ENCODE data around the gene ACACB.

Gene ACACB

GRCh38 chr12:109179927-109180326 is 63.5 kb downstream of the ACACB start:
- DNase-seq: no peak

- no peak for DNase-seq
Observed at GRCh38 chr12:109182041-109182839, 65.9 kb downstream of the ACACB start.

DNA sequence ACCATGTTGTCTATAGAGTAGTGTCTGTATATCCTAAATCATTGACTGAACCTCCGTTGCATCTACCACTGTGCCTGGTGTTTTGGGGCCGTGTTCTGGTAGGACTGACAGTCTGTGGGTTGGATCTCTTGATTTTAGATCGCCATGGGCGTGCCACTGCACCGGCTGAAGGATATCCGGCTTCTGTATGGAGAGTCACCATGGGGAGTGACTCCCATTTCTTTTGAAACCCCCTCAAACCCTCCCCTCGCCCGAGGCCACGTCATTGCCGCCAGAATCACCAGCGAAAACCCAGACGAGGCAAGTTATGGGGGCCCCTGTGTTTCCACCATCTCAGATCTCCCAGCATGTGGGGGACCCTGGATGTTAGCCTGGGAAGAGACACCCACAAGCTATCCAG is 69.1 kb downstream of the ACACB start:
- DNase-seq: no peak

- no peak for DNase-seq
Observed at GRCh38 chr12:109186993-109187653, 70.7 kb downstream of the ACACB start.

GRCh38 chr12:109188108-109188712 is 71.8 kb downstream of the ACACB start:
- no peak for DNase-seq

DNA sequence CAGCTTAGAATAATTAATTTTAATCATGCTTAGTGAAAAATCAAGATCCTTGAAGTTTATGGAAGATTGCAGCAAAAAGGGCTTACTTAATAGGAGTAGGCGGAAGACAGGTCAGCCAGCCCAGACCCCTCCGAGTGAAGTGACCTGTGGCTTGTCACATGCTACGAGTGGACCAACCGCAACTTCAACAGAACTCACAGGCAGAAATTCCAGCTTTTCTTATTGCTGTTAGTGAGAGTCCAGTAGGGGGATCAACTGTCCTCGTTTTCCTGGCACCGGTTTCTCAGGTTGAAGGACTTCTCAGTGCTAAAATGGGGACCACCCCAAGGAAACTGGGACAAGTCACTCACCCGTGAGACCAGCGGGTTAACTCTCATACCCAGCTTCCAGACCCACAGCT is 72.9 kb downstream of the ACACB start:
- no peak for DNase-seq

GRCh38 chr12:109191621-109192250 is 75.3 kb downstream of the ACACB start:
- no peak for DNase-seq

DNA sequence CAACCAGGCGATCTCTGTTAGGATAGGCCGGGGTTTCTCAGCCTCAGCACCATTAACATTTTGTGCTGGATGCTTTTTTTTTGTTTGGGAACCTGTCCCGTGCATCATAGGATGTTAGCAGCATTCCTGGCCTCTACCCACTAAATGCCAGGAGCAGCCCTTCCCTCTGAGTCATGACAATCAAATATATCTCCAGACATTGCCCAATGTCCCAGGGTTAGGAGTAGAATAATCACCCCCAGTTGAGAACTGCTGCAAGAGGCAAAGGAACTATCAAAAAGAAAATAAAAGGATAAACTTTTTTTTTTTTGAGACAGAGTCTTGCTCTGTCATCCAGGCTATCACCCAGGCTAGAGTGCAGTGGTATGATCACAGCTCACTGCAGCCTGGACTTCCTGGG is 76.0 kb downstream of the ACACB start:
- DNase-seq: no peak

DNA sequence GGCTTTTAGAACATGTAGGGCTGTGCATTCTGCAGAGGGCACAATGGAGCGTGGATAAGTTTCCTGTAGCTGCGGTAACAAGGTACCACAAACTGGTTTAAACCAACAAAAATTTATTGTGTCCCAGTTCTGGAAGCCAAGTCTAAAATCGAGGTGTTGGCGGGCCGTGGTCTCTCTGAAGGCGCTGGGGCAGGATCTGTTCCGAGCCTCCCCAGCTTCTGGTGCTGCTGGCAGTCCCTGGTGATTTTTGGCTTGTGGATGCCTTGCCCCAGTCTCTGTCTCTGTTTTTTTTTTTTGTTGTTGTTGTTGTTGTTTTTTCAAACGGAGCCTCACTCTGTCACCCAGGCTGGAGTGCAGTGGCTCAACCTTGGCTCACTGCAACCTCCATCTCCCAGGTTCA is 77.5 kb downstream of the ACACB start:
- DNase-seq: no peak

DNA sequence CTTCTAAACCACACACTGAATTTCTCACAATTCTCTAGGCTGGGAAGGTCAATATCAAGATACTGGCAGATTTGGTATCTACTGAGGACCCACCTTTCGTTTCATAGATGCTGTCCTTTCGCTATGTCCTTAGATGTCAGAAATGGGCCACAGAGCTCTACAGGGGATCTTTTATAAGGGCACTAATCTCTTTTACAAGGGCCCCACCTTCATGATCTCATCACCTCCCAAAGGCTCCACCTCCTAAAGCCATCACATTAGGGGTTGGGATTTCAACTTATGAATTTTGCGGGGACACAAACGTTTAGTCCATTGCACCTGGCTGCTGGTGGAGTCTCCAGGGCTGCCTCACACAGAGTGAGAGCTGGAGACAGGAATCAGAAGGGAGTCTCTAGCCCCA is 79.9 kb downstream of the ACACB start:
- no peak for DNase-seq

DNA sequence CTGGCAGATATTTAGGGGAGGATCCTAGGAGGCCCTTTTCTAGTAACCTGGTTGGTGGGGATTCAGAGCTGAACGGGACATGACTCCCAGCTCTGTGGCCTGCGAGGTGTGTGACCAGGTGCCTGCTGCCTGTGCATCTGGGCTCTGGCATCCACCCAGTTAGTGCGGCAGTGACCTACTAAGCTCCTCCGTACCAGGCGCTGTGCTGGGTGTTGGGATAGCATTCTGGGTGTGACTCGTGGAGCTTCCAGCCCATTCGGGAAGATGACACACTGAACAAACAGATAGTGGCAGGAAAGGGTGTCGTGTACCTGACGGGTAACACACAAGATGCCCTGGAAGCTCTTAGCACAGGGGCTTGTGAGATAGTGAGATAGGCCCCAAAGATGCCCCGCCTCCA is 80.9 kb downstream of the ACACB start:
- DNase-seq: no peak

DNA sequence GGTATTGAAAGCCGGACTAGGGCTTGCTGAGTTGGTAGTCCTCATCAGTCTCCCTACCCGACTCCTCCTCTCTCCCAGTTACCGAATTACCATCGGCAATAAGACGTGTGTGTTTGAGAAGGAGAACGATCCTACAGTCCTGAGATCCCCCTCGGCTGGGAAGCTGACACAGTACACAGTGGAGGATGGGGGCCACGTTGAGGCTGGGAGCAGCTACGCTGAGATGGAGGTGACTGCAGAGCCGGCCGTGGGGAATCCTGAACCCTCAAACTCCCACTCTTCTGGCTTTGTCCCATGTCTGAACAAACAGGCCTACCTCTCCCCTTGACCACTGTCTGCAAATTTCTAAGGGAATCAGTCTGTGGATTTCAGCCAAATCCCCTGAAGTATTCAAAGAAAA is 82.9 kb downstream of the ACACB start:
- no peak for DNase-seq

GRCh38 chr12:109200825-109201495 is 84.6 kb downstream of the ACACB start:
- DNase-seq: no peak

- DNase-seq: no peak
Observed at GRCh38 chr12:109201496-109201885, 85.1 kb downstream of the ACACB start.

DNA sequence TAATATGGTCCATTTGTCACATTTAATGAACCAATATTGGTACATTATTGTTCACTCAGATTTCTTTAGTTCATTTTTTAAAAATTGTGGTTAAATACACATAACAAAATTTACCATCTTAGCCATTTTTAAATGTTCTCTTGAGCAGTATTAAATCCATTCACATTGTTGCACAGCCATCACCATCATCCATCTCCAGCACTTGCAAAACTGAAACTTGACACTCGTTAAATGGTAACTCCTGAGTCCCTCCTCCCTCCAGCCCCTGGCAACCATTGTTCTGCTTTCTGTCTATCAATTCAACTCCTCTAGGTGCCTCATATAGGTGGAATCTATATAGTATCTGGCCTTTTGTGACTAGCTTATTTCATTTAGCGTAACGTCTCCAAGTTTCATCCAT is 86.4 kb downstream of the ACACB start:
- no peak for DNase-seq

DNA sequence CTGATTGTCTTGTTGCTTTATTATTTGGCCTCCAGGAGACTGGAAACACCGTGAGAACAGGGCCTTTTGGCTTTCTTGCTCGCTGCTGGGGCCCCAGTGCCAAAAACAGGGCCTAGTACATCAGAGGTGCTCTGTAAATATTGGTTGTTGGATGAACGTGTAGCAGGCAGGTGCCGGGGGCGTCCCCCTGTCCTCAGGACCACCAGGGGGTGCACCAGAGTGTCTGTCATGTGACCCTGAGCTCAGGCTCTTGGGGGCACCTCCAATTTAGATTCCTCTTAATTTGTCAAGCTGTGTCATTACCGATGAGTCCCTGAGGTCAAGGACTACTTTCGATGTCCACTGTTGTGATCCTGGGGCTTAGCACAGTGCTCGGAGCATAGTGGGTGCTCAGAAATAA is 87.1 kb downstream of the ACACB start:
- no peak for DNase-seq

GRCh38 chr12:109209082-109209481 is 92.7 kb downstream of the ACACB start:
- no peak for DNase-seq

DNA sequence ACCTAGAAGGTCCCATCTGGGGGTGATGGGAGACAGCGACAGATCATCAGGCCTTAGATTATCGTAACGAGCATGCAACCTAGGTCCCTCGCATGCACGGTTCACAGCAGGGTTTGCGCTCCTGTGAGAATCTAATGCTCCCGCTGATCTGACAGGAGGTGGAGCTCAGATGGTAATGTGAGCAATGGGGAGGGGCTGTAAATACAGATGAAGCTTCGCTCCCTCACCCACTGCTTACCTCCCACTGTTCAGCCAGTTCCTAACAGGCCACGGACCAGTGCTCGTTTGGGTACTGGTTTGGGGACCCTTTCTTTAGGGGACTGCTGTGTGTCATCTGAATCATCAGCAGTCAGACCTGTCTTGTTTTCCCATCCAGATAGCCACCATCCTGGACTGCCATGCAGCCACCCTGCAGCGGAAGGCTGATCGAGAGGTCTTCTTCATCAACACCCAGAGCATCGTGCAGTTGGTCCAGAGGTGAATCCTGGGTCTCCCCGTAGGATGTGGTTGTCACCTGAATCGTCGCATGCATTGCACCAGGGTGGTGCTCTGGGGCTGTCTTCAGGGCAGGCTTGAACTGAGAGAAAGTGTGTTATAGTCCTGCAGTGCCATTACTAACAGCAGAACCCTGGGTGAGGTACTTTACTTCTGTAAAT is 96.2 kb downstream of the ACACB start:
- no peak for DNase-seq

DNA sequence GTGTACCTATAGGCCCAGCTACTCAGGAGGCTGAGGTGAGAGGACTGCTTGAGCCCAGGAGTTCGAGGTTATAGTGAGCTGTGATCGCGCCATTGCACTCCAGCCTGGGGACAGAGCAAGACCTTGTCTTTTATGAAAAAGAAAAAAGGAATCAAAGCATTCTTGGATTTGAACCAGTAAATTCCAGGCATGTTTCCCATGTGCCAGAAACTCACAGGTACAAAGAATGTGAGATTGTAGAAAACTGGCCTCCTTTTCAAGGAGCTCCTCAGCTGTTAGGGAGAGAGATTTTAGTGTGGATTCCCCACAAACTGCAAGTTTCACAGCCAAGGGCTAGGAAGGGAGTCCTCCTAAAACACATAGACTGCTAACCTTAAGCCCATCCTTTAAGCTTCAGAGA is 97.7 kb downstream of the ACACB start:
- DNase-seq: no peak

DNA sequence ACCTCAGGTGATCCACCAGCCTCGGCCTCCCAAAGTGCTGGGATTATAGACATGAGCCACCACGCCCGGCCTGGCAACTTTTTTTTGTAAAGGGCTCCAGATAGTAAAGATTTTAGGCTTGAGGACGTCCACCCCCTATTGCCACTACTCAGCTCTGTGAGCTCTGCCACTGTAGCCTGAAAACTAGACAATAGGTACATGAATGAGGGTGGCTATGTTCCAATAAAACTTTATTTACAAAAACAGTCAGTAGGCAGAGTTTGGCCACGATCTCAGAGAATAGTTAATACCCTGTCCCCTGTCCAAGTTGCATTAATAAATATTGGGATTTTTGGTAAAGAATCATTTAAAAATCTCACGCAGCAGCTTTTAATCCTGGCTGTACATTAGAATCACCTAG is 102.6 kb downstream of the ACACB start:
- no peak for DNase-seq

- DNase-seq: no peak
Observed at GRCh38 chr12:109219938-109220337, 103.6 kb downstream of the ACACB start.

DNA sequence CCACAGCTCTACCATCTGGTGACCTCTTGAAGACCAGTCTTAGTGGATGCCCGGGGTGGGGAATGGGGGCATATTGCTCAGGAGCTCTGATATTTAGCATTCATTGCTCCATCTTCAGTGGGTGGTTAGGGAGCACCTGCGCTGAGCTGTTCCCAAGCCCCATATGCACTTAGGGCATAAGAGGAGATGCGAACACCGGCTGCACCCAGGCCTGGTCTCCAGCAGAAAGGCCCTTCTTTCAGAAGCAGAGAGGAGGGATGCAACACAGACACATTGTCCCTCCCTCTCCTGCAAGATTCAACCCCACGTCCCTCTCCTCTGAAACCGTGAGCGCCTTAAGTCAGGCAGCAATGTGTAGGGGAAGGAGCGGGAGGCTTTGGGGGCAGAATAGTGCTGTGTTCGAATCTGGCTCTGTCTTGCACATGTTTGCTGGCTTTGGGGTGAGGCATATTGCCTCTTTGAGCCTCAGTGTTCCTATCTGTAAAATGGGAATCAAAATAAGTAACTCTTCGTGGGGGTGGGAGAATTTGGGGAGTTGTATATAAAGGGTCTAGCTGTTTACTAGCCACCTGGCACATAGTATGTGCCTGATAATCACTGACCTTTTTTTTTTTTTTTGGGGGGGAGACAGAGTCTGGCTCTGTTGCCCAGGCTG is 105.0 kb downstream of the ACACB start:
- DNase-seq: no peak

Data from GF-D8 (cell line).